GM23338 (cell line): Measurements from ENCODE around the gene JAZF1. TPM values are rescaled to one million over a fixed set of nuclear protein-coding genes. Genes with fewer than 3 reads are reported as not detected.

Source experiments
- ATAC-seq: fragments of 200-7000 bp; cut with Tn5 transposase; 3 replicates; pipeline ENCODE4 v1.9.1; 2020
- DNase-seq: peaks from one replicate; pipeline ENCODE4 v3.0.0-alpha.2; 2015; ENCODE audit warnings: low spot score
- H2AFZ ChIP-seq: fragments of 200-600 bp; sonication (generic); 2 replicates; pipeline ENCODE4 v1.8.0; 2016; ENCODE audit warnings: antibody characterized with exemption, mild to moderate bottlenecking, moderate library complexity
- H3F3A ChIP-seq: fragments of 200-600 bp; sonication (generic); replicated peaks from 2 replicates; pipeline ENCODE4 v1.8.0; 2017; ENCODE audit warnings: antibody characterized with exemption, mixed run types, low read depth
- H3K27ac ChIP-seq: fragments of 200-600 bp; sonication (generic); 2 replicates; pipeline ENCODE4 v1.6.1; 2016; ENCODE audit warnings: low read depth
- H3K27me3 ChIP-seq: fragments of 200-600 bp; sonication (generic); 2 replicates; pipeline ENCODE4 v1.8.0; 2016; ENCODE audit warnings: mild to moderate bottlenecking, mixed run types, moderate library complexity; ENCODE audit not compliant: insufficient read depth
- H3K36me3 ChIP-seq: fragments of 200-600 bp; sonication (generic); 2 replicates; pipeline ENCODE4 v1.8.0; 2016; ENCODE audit warnings: mild to moderate bottlenecking; ENCODE audit not compliant: insufficient read depth
- H3K4me1 ChIP-seq: fragments of 200-600 bp; sonication (generic); 2 replicates; pipeline ENCODE4 v1.8.0; 2016; ENCODE audit warnings: mild to moderate bottlenecking, moderate library complexity; ENCODE audit not compliant: insufficient read depth
- H3K4me2 ChIP-seq: fragments of 200-600 bp; sonication (generic); 2 replicates; pipeline ENCODE4 v1.7.1; 2017; ENCODE audit warnings: mixed run types
- H3K4me3 ChIP-seq: fragments of 200-600 bp; sonication (generic); 2 replicates; pipeline ENCODE4 v1.6.1; 2016; ENCODE audit warnings: mixed run types
- H3K79me2 ChIP-seq: fragments of 200-600 bp; sonication (generic); replicated peaks from 2 replicates; pipeline ENCODE4 v1.8.0; 2017; ENCODE audit warnings: mild to moderate bottlenecking; ENCODE audit not compliant: insufficient read depth
- H3K9me2 ChIP-seq: fragments of 200-600 bp; sonication (generic); 2 replicates; pipeline ENCODE4 v1.8.0; 2017; ENCODE audit not compliant: insufficient read depth
- H4K20me1 ChIP-seq: fragments of 200-600 bp; sonication (generic); replicated peaks from 2 replicates; pipeline ENCODE4 v1.8.0; 2017; ENCODE audit warnings: mild to moderate bottlenecking; ENCODE audit not compliant: insufficient read depth
- H3K27ac Mint-ChIP-seq: 2 replicates; pipeline ENCODE4 v1.8.0; 2020; ENCODE audit warnings: inconsistent platforms, mild to moderate bottlenecking, moderate library complexity, mixed read lengths
- H3K27me3 Mint-ChIP-seq: 3 replicates; pipeline ENCODE4 v1.8.0; 2022; ENCODE audit warnings: low read depth, mild to moderate bottlenecking, moderate library complexity, mixed read lengths, inconsistent platforms; ENCODE audit not compliant: insufficient read depth, poor library complexity
- H3K36me3 Mint-ChIP-seq: 3 replicates; pipeline ENCODE4 v1.8.0; 2021; ENCODE audit warnings: low read depth, mild to moderate bottlenecking, inconsistent platforms, moderate library complexity, mixed read lengths
- H3K4me1 Mint-ChIP-seq: 3 replicates; pipeline ENCODE4 v1.8.0; 2020; ENCODE audit warnings: mild to moderate bottlenecking, inconsistent platforms, mixed read lengths
- H3K4me3 Mint-ChIP-seq: 3 replicates; pipeline ENCODE4 v1.8.0; 2021; ENCODE audit warnings: moderate library complexity, mild to moderate bottlenecking, inconsistent platforms, mixed read lengths
- H3K9me3 Mint-ChIP-seq: 3 replicates; pipeline ENCODE4 v1.8.0; 2020; ENCODE audit warnings: moderate library complexity, mild to moderate bottlenecking, inconsistent platforms, mixed read lengths
- CREB1 ChIP-seq: fragments of 250-450 bp; sonication (Bioruptor Pico); IDR thresholded peaks from 2 replicates; pipeline ENCODE4 v1.5.0; 2020; ENCODE audit warnings: low read depth, mild to moderate bottlenecking, moderate library complexity
- CTCF ChIP-seq, 2 experiments: fragments of 200-600 bp in 1 of 2; sonication (generic) in 1 of 2; conservative IDR thresholded peaks; 2 replicates each; pipeline versions ENCODE4 v1.5.1 to v1.6.1; 2016 to 2017; ENCODE audit warnings: antibody characterized with exemption in 2 of 2, low read depth in 2 of 2, mild to moderate bottlenecking in 2 of 2, moderate library complexity in 1 of 2
- EZH2 ChIP-seq: fragments of 200-600 bp; sonication (generic); IDR thresholded peaks from one replicate; pipeline ENCODE4 v1.8.0; 2017; ENCODE audit warnings: antibody characterized with exemption, mild to moderate bottlenecking, low read depth; ENCODE audit not compliant: unreplicated experiment
- EZH2phosphoT487 ChIP-seq: fragments of 200-600 bp; sonication (generic); IDR thresholded peaks from one replicate; pipeline ENCODE4 v1.8.1; 2018; ENCODE audit warnings: antibody characterized with exemption; ENCODE audit not compliant: unreplicated experiment
- JUNB ChIP-seq: IDR thresholded peaks from one replicate; pipeline ENCODE4 v1.6.1; 2016; ENCODE audit warnings: antibody characterized with exemption; ENCODE audit not compliant: unreplicated experiment
- STAT1 ChIP-seq: IDR thresholded peaks from one replicate; pipeline ENCODE4 v1.6.1; 2016; ENCODE audit warnings: antibody characterized with exemption; ENCODE audit not compliant: unreplicated experiment
- ZNF114 ChIP-seq: fragments of 250-450 bp; sonication (Bioruptor Pico); IDR thresholded peaks from 2 replicates; pipeline ENCODE4 v1.5.0; 2020; ENCODE audit warnings: mild to moderate bottlenecking, moderate library complexity
- ZNF331 ChIP-seq: fragments of 250-450 bp; sonication (Bioruptor Pico); IDR thresholded peaks from 2 replicates; pipeline ENCODE4 v1.5.0; 2020; ENCODE audit warnings: low read depth, mild to moderate bottlenecking, moderate library complexity
- polyA plus RNA-seq: library from polyadenylated mRNA; unstranded; fragments of >200 nt; fragmentation: Nextera tagmentation; extraction: Ambion mirVana; gene quantifications from 2 replicates; pipeline ENCODE4 v1.2.1, GENCODE V29; 2016
- total RNA-seq: library from RNA; depleted of rRNA; stranded (reverse); fragments of >200 nt; shearing (Covaris generic); gene quantifications from 2 replicates; pipeline ENCODE4 v1.2.3, GENCODE V29; 2014
- TF ChIP-seq, protein P1 (sequence below): IDR thresholded peaks from one replicate; pipeline ENCODE4 v1.6.1; 2018; ENCODE audit warnings: antibody characterized with exemption; ENCODE audit not compliant: unreplicated experiment

JAZF1 gene
- total and polyA plus RNA-seq, 2 experiments from 2014 or later = 12.2 to 22.2 TPM

GRCh38 chr7:28062197-28062991, 118.2 kb downstream of the JAZF1 start:
- no peaks in the 10 kb centered on the region for H3K9me2 ChIP-seq
- Mint-ChIP-seq H3K36me3 (no peaks in the 10 kb centered on the region), H3K4me3 (no peak overlapping the region), H3K27me3 (no peaks in the 10 kb centered on the region), H3K9me3 (no peaks in the 10 kb centered on the region), H3K27ac (no peak overlapping the region), H3K4me1 (peaks cover 32% of the 10 kb centered on the region)
- H3K4me2 ChIP-seq = peak overlapping the region; percentile 54; the same call in 1 of the 2 replicates
- no peaks in the 10 kb centered on the region; the same call in 1 of the 2 replicates for H4K20me1 ChIP-seq
- peaks cover 8% of the 10 kb centered on the region; the same call in 1 of the 2 replicates for H3K79me2 ChIP-seq
- H3K4me1 ChIP-seq = peaks cover 45% of the 10 kb centered on the region
- peak; percentile 97 for ATAC-seq
- peak; percentile 93 for DNase-seq
- TF ChIP-seq CREB1 (CRISPR knock-in tag) = peak; percentile 55
- TF ChIP-seq EZH2phosphoT487 = no peak
- TF ChIP-seq, protein P1, sequence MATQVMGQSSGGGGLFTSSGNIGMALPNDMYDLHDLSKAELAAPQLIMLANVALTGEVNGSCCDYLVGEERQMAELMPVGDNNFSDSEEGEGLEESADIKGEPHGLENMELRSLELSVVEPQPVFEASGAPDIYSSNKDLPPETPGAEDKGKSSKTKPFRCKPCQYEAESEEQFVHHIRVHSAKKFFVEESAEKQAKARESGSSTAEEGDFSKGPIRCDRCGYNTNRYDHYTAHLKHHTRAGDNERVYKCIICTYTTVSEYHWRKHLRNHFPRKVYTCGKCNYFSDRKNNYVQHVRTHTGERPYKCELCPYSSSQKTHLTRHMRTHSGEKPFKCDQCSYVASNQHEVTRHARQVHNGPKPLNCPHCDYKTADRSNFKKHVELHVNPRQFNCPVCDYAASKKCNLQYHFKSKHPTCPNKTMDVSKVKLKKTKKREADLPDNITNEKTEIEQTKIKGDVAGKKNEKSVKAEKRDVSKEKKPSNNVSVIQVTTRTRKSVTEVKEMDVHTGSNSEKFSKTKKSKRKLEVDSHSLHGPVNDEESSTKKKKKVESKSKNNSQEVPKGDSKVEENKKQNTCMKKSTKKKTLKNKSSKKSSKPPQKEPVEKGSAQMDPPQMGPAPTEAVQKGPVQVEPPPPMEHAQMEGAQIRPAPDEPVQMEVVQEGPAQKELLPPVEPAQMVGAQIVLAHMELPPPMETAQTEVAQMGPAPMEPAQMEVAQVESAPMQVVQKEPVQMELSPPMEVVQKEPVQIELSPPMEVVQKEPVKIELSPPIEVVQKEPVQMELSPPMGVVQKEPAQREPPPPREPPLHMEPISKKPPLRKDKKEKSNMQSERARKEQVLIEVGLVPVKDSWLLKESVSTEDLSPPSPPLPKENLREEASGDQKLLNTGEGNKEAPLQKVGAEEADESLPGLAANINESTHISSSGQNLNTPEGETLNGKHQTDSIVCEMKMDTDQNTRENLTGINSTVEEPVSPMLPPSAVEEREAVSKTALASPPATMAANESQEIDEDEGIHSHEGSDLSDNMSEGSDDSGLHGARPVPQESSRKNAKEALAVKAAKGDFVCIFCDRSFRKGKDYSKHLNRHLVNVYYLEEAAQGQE = no peak
- peak; percentile 88 to 93 for TF ChIP-seq CTCF (conservative IDR thresholded peaks at IDR 0.05; ENCODE audit: low read depth in 2 of 2)
- no peaks in the 10 kb centered on the region for H3F3A ChIP-seq
- peak overlapping the region; percentile 48 for H3K27ac ChIP-seq
- no peaks in the 10 kb centered on the region for H3K27me3 ChIP-seq
- H2AFZ ChIP-seq = no peak overlapping the region
- H3K36me3 ChIP-seq = no peaks in the 10 kb centered on the region
- H3K4me3 ChIP-seq = no peak overlapping the region

DNA sequence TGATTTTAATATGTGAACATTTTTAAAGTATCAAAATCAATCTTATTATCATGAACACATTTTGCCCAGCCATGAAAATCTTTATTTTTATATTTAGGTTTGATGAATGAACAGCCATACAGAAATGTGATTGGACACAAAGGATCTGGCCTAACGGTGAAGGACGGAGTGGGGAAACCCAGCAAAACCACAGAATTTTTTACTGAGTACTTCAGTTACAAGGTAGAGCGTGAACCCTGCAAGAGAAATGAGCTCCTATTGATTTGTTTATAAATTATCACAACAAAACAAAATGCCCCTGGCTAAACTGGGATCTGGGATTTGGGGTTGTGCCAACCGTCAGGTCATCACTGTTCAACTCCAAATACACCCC, 118.8 kb downstream of the JAZF1 start:
- no peaks in the 10 kb centered on the region for H3K36me3 Mint-ChIP-seq
- no peak overlapping the region for H3K4me3 ChIP-seq
- peaks cover 32% of the 10 kb centered on the region for H3K4me1 Mint-ChIP-seq
- peaks cover 8% of the 10 kb centered on the region; the same call in 1 of the 2 replicates for H3K79me2 ChIP-seq
- H3K27me3 Mint-ChIP-seq = no peaks in the 10 kb centered on the region
- H3K27ac ChIP-seq = 0 out of 2 replicates have a peak overlapping the region, but pooled peaks have one; percentile 15
- no peaks in the 10 kb centered on the region; the same call in 1 of the 2 replicates for H4K20me1 ChIP-seq
- no peak overlapping the region for H2AFZ ChIP-seq
- no peaks in the 10 kb centered on the region for H3K9me2 ChIP-seq
- H3K9me3 Mint-ChIP-seq = no peaks in the 10 kb centered on the region
- H3K4me3 Mint-ChIP-seq = no peak overlapping the region
- peak overlapping the region; percentile 34; the same call in 1 of the 2 replicates for H3K27ac Mint-ChIP-seq
- H3K4me1 ChIP-seq = peaks cover 49% of the 10 kb centered on the region
- H3K27me3 ChIP-seq = no peaks in the 10 kb centered on the region
- H3K4me2 ChIP-seq = peak overlapping the region; percentile 54
- DNase-seq (no peak), ATAC-seq (peak; percentile 14)
- no peaks in the 10 kb centered on the region for H3K36me3 ChIP-seq
- no peaks in the 10 kb centered on the region for H3F3A ChIP-seq
- TF ChIP-seq CREB1 (CRISPR knock-in tag) (no peak), ZNF114 (no peak), STAT1 (no peak), EZH2 (no peak), ZNF331 (CRISPR knock-in tag) (no peak), CTCF (conservative IDR thresholded peaks at IDR 0.05; ENCODE audit: low read depth in 2 of 2) (no peak), JUNB (no peak)
- TF ChIP-seq, protein P1 = no peak
